Neural cell (in vitro differentiated cells): ENCODE results near the gene UGT1A6. TPM values are rescaled to one million over a fixed set of nuclear protein-coding genes. Genes with fewer than 3 reads are reported as not detected.

ENCODE experiments used
- H2AFZ ChIP-seq: fragments of 200-600, 300-800 bp; sonication (generic), shearing (Covaris generic); 2 replicates; pipeline ENCODE4 v1.6.0; 2014; ENCODE audit warnings: low read depth, mild to moderate bottlenecking, antibody characterized with exemption, low read length, moderate library complexity
- H3F3A ChIP-seq: fragments of 200-600 bp; shearing (Covaris generic); 2 replicates; pipeline ENCODE4 v1.6.1; 2016; ENCODE audit warnings: mild to moderate bottlenecking, moderate library complexity, mixed read lengths, antibody characterized with exemption, low read length; ENCODE audit not compliant: insufficient read depth, poor library complexity, severe bottlenecking
- H3K27ac ChIP-seq: fragments of 200-600, 300-800 bp; sonication (generic), shearing (Covaris generic); 2 replicates; pipeline ENCODE4 v1.5.1; 2014; ENCODE audit warnings: mild to moderate bottlenecking, low read length, moderate library complexity
- H3K27me3 ChIP-seq: fragments of 300-800, 200-600 bp; sonication (generic), shearing (Covaris generic); 2 replicates; pipeline ENCODE4 v1.6.0; 2014; ENCODE audit warnings: mild to moderate bottlenecking, low read depth, low read length, moderate library complexity; ENCODE audit not compliant: insufficient read depth
- H3K36me3 ChIP-seq: fragments of 300-800, 200-600 bp; sonication (generic), shearing (Covaris generic); 2 replicates; pipeline ENCODE4 v1.5.1; 2014; ENCODE audit warnings: mild to moderate bottlenecking, antibody characterized with exemption, low read length, moderate library complexity; ENCODE audit not compliant: insufficient read depth
- H3K4me2 ChIP-seq: fragments of 300-800, 200-600 bp; sonication (generic), shearing (Covaris generic); 2 replicates; pipeline ENCODE4 v1.6.0; 2014; ENCODE audit warnings: mild to moderate bottlenecking, low read length
- H3K4me3 ChIP-seq: fragments of 300-800, 200-600 bp; sonication (generic), shearing (Covaris generic); 2 replicates; pipeline ENCODE4 v1.5.1; 2014; ENCODE audit warnings: mild to moderate bottlenecking, low read length, moderate library complexity
- H3K79me2 ChIP-seq: fragments of 200-600 bp; shearing (Covaris generic); replicated peaks from 2 replicates; pipeline ENCODE4 v1.6.0; 2014; ENCODE audit warnings: mild to moderate bottlenecking, low read length, moderate library complexity; ENCODE audit not compliant: insufficient read depth
- H3K9ac ChIP-seq: fragments of 300-800, 200-600 bp; sonication (generic), shearing (Covaris generic); 2 replicates; pipeline ENCODE4 v1.6.1; 2016; ENCODE audit warnings: mild to moderate bottlenecking, low read length, mixed read lengths
- H3K9me2 ChIP-seq: fragments of 200-600 bp; shearing (Covaris generic); 2 replicates; pipeline ENCODE4 v1.6.1; 2016; ENCODE audit warnings: mild to moderate bottlenecking, low read length, mixed read lengths; ENCODE audit not compliant: insufficient read depth
- H3K9me3 ChIP-seq: fragments of 200-600, 300-800 bp; sonication (generic), shearing (Covaris generic); 2 replicates; pipeline ENCODE4 v1.6.1; 2016; ENCODE audit warnings: mild to moderate bottlenecking, mixed run types, low read length, moderate library complexity, mixed read lengths
- H4K20me1 ChIP-seq: fragments of 200-600 bp; shearing (Covaris generic); 2 replicates; pipeline ENCODE4 v1.6.1; 2016; ENCODE audit warnings: mild to moderate bottlenecking, mixed run types; ENCODE audit not compliant: insufficient read depth
- CTCF ChIP-seq: fragments of 450-650 bp; IDR thresholded peaks from 2 replicates; pipeline ENCODE4 v1.5.1; 2014; ENCODE audit warnings: antibody characterized with exemption, mild to moderate bottlenecking, moderate library complexity; ENCODE audit not compliant: poor library complexity, severe bottlenecking
- EP300 ChIP-seq: fragments of 450-650 bp; conservative IDR thresholded peaks from 2 replicates; pipeline ENCODE4 v1.6.1; 2014; ENCODE audit warnings: antibody characterized with exemption, mild to moderate bottlenecking, moderate library complexity; ENCODE audit not compliant: poor library complexity, severe bottlenecking
- EZH2 ChIP-seq: fragments of 200-600, 300-800 bp; shearing (Covaris generic), sonication (generic); IDR thresholded peaks from 2 replicates; pipeline ENCODE4 v1.6.1; 2014; ENCODE audit warnings: antibody characterized with exemption, low read length, borderline replicate concordance, mild to moderate bottlenecking; ENCODE audit not compliant: insufficient read depth, poor library complexity, severe bottlenecking
- MXI1 ChIP-seq: fragments of 450-650 bp; conservative IDR thresholded peaks from 2 replicates; pipeline ENCODE4 v1.6.1; 2014; ENCODE audit warnings: antibody characterized with exemption, mild to moderate bottlenecking; ENCODE audit not compliant: poor library complexity, severe bottlenecking
- POLR2AphosphoS5 ChIP-seq: IDR thresholded peaks from 2 replicates; pipeline ENCODE4 v1.6.1; 2012
- RAD21 ChIP-seq: fragments of 450-650 bp; conservative IDR thresholded peaks from 2 replicates; pipeline ENCODE4 v1.6.1; 2014; ENCODE audit warnings: antibody characterized with exemption, mild to moderate bottlenecking, moderate library complexity
- SMC3 ChIP-seq: fragments of 450-650 bp; conservative IDR thresholded peaks from 2 replicates; pipeline ENCODE4 v1.6.1; 2014; ENCODE audit warnings: antibody characterized with exemption, mild to moderate bottlenecking, moderate library complexity; ENCODE audit not compliant: poor library complexity
- TAF1 ChIP-seq: IDR thresholded peaks from 2 replicates; pipeline ENCODE4 v1.6.1; 2012; ENCODE audit warnings: low read depth
- polyA plus RNA-seq: library from polyadenylated mRNA; depleted of rRNA; stranded (reverse); fragments of >200 nt; gene quantifications from 2 replicates; pipeline ENCODE4 v1.2.3, GENCODE V29; 2014
- TF ChIP-seq, protein P1 (sequence below): IDR thresholded peaks from 2 replicates; pipeline ENCODE4 v1.6.1; 2012; ENCODE audit warnings: borderline replicate concordance

The UGT1A6 gene
- polyA plus RNA-seq, 1 donor from 2014 or later = not detected

GRCh38 chr2:233799716-233800115 lies 107.0 kb downstream of the UGT1A6 start:
- TF ChIP-seq CTCF = no peak
- TF ChIP-seq RAD21 = no peak
- TF ChIP-seq SMC3 = no peak
- TF ChIP-seq, protein P1, sequence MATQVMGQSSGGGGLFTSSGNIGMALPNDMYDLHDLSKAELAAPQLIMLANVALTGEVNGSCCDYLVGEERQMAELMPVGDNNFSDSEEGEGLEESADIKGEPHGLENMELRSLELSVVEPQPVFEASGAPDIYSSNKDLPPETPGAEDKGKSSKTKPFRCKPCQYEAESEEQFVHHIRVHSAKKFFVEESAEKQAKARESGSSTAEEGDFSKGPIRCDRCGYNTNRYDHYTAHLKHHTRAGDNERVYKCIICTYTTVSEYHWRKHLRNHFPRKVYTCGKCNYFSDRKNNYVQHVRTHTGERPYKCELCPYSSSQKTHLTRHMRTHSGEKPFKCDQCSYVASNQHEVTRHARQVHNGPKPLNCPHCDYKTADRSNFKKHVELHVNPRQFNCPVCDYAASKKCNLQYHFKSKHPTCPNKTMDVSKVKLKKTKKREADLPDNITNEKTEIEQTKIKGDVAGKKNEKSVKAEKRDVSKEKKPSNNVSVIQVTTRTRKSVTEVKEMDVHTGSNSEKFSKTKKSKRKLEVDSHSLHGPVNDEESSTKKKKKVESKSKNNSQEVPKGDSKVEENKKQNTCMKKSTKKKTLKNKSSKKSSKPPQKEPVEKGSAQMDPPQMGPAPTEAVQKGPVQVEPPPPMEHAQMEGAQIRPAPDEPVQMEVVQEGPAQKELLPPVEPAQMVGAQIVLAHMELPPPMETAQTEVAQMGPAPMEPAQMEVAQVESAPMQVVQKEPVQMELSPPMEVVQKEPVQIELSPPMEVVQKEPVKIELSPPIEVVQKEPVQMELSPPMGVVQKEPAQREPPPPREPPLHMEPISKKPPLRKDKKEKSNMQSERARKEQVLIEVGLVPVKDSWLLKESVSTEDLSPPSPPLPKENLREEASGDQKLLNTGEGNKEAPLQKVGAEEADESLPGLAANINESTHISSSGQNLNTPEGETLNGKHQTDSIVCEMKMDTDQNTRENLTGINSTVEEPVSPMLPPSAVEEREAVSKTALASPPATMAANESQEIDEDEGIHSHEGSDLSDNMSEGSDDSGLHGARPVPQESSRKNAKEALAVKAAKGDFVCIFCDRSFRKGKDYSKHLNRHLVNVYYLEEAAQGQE = no peak
- TF ChIP-seq MXI1 = no peak
- TF ChIP-seq TAF1 = no peak
- TF ChIP-seq EP300 = no peak
- TF ChIP-seq EZH2 = no peak
- no peak for TF ChIP-seq POLR2AphosphoS5
- Histone ChIP-seq H3F3A (no peaks in the 10 kb centered on the region), H3K79me2 (no peaks in the 10 kb centered on the region), H3K9ac (no peak overlapping the region), H4K20me1 (no peaks in the 10 kb centered on the region), H2AFZ (no peak overlapping the region), H3K4me3 (no peak overlapping the region), H3K36me3 (no peaks in the 10 kb centered on the region), H3K4me2 (no peak overlapping the region), H3K27ac (no peak overlapping the region), H3K9me3 (no peaks in the 10 kb centered on the region), H3K27me3 (no peaks in the 10 kb centered on the region), H3K9me2 (no peaks in the 10 kb centered on the region)

DNA sequence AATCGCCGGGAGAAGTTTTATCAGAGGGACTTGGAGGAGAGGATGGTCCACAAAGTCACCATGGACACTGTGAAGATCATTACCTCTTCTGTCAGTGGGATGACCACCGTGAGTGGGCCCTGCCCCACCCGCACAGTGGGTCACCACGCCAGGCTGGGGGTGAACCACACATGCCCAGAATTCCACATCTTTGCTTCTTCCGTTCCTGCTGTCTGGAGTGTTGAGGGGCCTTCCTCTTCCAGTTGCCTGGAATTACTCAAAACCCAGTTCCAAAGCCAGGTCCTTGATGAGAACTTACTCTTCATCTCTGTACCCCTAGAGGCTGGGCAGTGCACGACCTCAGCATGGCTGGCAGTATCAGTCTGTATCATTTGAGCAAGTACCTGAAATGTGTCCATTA lies 107.5 kb downstream of the UGT1A6 start:
- H2AFZ ChIP-seq = no peak overlapping the region
- H3K9me2 ChIP-seq = no peaks in the 10 kb centered on the region
- H3K4me2 ChIP-seq = no peak overlapping the region
- no peaks in the 10 kb centered on the region for H3F3A ChIP-seq
- no peaks in the 10 kb centered on the region for H3K36me3 ChIP-seq
- H3K9me3 ChIP-seq = no peaks in the 10 kb centered on the region
- H3K79me2 ChIP-seq = no peaks in the 10 kb centered on the region
- TF ChIP-seq EP300 (no peak), EZH2 (no peak), RAD21 (no peak), SMC3 (no peak), TAF1 (no peak), MXI1 (no peak), POLR2AphosphoS5 (no peak), CTCF (no peak)
- TF ChIP-seq, protein P1 = no peak
- H3K27ac ChIP-seq = no peak overlapping the region
- no peaks in the 10 kb centered on the region for H4K20me1 ChIP-seq
- H3K9ac ChIP-seq = no peak overlapping the region
- H3K27me3 ChIP-seq = no peaks in the 10 kb centered on the region
- no peak overlapping the region for H3K4me3 ChIP-seq
